GM18907 (cell line): Measurements from ENCODE around the gene SYNDIG1.

Experiments
- ATAC-seq: cut with Tn5 transposase; IDR thresholded peaks from one replicate; pipeline ENCODE4 v1.9.1; 2021; ENCODE audit warnings: mild to moderate bottlenecking, moderate library complexity; ENCODE audit not compliant: unreplicated experiment

Gene SYNDIG1

GRCh38 chr20:24668384-24668702 lies 198.9 kb downstream of the SYNDIG1 start:
- no peak for ATAC-seq

- no peak for ATAC-seq
These were observed 199.4 kb downstream of the SYNDIG1 start for GRCh38 chr20:24668791-24669190.

DNA sequence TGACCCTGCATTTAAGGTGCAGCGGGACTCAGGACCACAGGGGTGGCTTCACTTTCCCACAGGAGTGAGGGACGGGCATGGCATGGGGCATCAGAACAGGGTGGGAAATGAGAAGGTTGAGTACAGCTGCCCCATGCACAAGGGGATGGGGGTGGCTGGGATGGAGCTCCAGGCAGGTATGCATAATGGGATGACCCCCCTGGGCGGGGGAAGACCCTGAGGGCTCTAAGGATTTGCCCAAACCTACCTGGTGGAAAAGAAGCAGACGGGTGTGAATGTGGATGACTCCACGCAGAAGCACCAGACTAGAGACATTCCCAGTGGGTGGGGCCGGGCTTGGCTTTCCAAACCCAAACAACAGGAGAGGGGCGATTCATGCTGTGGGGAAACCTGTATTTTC lies 200.3 kb downstream of the SYNDIG1 start:
- no peak for ATAC-seq

GRCh38 chr20:24670341-24670872 lies 201.0 kb downstream of the SYNDIG1 start:
- no peak for ATAC-seq

DNA sequence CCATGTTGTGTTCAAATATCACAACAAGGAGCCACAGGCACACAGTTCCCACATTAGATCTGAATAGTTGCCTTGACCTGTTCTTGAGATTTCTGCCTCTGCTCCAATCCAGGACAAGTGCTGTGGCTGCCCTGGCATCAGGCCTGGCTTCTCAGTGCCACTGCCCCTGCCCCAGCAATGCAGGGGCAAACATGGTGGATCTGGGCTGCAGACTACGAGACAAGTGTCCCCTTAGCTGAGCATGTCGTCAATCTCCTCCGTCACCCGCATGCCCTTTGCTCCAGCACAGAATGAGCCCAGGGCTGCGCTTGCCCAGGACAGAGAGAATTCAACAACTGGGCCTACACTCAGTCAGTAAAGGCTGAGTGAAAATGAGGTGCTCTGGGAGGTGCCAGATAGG lies 201.6 kb downstream of the SYNDIG1 start:
- ATAC-seq, result no peak

DNA sequence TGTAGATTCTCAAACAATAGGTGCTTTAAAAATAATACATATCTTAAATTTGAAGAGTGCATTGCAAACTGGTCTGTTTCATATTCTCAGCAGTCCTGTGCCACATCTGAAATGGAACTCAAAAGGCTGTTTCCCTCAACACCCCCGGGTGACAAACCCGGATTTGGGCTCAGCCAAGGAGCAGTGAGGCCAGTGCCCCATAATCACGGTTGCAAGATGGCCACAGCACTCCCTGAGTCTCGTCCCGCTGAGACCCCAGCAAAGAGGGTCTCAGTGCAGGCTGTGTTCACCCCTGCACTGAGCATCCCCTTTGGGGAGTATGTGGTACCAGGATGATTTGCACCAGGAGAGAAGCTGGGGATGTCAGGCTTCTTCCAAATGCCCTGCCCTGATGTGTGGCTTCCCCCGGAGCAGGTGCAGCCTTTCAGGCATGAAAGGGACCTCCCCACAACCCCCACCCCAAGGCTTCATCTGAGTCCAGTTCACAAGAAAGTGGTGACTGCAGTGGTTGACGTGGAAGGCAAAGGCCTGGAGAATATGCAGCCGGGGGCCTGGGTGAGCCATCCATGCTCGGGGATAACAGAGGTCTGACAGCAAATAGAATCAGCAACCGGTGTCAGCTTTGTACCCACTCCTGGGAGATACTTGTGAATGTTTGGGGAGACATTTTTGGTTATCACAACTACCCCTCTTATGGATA lies 202.9 kb downstream of the SYNDIG1 start:
- ATAC-seq, result no peak

- no peak for ATAC-seq
These were observed 203.7 kb downstream of the SYNDIG1 start for GRCh38 chr20:24672886-24673677.

- no peak for ATAC-seq
These were observed 204.5 kb downstream of the SYNDIG1 start for GRCh38 chr20:24673678-24674570.

GRCh38 chr20:24674921-24675605 lies 205.6 kb downstream of the SYNDIG1 start:
- no peak for ATAC-seq

GRCh38 chr20:24675651-24676352 lies 206.4 kb downstream of the SYNDIG1 start:
- no peak for ATAC-seq

GRCh38 chr20:24676353-24676977 lies 207.0 kb downstream of the SYNDIG1 start:
- no peak for ATAC-seq

GRCh38 chr20:24676978-24677370 lies 207.5 kb downstream of the SYNDIG1 start:
- ATAC-seq, result no peak

DNA sequence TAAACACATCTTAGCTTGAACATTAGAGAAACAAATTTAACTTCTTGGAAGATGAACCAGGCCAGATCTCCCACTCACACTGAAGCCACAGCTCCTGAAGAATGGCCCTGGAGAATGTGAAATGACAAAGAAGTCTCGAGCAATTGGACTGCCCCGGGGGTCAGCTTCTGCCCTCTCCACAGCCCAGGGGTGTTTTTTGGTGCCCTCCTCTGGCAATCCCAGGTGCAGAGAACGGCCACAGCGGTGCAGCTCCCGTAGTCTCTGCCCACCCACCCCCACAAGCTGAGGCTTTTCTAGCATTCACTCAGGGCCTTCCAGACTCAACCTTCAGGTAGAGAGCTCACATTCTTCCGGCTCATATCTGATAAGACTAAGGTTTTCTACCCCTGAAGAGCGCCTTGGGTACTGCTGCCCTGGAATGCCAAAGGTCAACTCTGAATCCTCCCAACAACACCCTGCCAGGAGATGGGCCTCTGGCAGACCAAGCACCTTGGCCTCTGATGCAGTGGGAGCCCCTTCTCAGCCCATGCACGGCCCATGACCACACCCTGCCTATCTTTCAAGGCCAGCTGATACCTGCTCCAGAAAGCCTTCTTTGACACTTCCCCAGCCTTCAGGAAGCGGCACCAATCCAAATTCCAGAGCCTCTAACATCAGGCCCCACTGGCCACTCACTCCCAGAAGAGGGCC lies 208.3 kb downstream of the SYNDIG1 start:
- ATAC-seq, result no peak

GRCh38 chr20:24678351-24679106 lies 209.1 kb downstream of the SYNDIG1 start:
- no peak for ATAC-seq

GRCh38 chr20:24679448-24680047 lies 210.1 kb downstream of the SYNDIG1 start:
- no peak for ATAC-seq

- no peak for ATAC-seq
These were observed 212.4 kb downstream of the SYNDIG1 start for GRCh38 chr20:24681634-24682495.

DNA sequence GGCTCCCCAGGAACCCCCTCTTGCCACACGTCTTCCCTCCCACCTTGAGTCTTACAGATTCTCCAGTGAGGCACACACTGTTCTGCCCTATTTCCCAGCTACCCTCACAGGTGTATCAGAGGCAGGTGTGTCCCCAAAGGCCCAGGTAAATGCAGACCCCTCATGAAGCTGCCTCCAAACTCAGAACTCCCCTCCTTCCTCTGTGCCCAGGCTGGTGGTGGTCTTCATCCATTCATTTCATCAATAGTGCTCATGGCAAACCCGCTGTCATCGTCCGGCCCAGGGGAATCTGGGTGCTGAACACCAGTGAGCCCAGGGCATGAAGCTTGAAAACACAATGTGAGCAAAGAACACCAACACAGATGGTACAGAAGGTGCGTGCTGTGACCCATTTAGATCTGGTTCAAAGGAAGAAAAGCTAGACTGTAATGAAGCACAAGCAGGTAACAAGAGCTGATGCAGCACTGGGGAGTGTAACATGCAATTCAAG lies 213.1 kb downstream of the SYNDIG1 start:
- no peak for ATAC-seq
